Sigmoid colon (tissue), 7 donors: ENCODE results near the gene OR13F1. TPM values are rescaled to one million over a fixed set of nuclear protein-coding genes. Genes with fewer than 3 reads are reported as not detected.

ENCODE experiments used
- DNase-seq: peaks from one replicate; pipeline ENCODE4 v3.0.0-alpha.2; 2019
- H3K27ac ChIP-seq, 4 donors: fragments of 200-600 bp; sonication (generic); one replicate each; pipeline ENCODE4 v1.5.1; 2016 to 2019; ENCODE audit warnings: mild to moderate bottlenecking in 1 of 4
- H3K27me3 ChIP-seq, 3 donors: fragments of 200-600 bp; sonication (generic); one replicate each; pipeline ENCODE4 v1.5.1; 2019; ENCODE audit warnings: mild to moderate bottlenecking in 1 of 3
- H3K36me3 ChIP-seq, 4 donors: fragments of 200-600 bp; sonication (generic); one replicate each; pipeline ENCODE4 v1.5.1; 2016 to 2019
- H3K4me1 ChIP-seq, 4 donors: fragments of 200-600 bp; sonication (generic); one replicate each; pipeline ENCODE4 v1.5.1; 2017 to 2019
- H3K4me3 ChIP-seq, 4 donors: fragments of 200-600 bp; sonication (generic); one replicate each; pipeline ENCODE4 v1.5.1; 2017 to 2019; ENCODE audit warnings: mild to moderate bottlenecking in 2 of 4, moderate library complexity in 1 of 4
- H3K9me3 ChIP-seq, 4 donors: fragments of 200-600 bp in 3 of 4; sonication (generic) in 3 of 4; one replicate each; pipeline versions ENCODE4 v1.5.1 to v1.6.1; 2013 to 2019
- EP300 ChIP-seq, 4 donors: sonication (generic); formaldehyde crosslinking; IDR thresholded peaks; one replicate each; pipeline ENCODE4 v1.6.1; 2017; ENCODE audit warnings: antibody characterized with exemption in 4 of 4
- POLR2A ChIP-seq, 2 donors: fragments of 450-650 bp; IDR thresholded peaks; one replicate each; pipeline ENCODE4 v1.6.1; 2016; ENCODE audit warnings: antibody characterized with exemption in 2 of 2, mild to moderate bottlenecking in 2 of 2, moderate library complexity in 2 of 2
- POLR2AphosphoS5 ChIP-seq, 4 donors: sonication (generic); formaldehyde crosslinking; IDR thresholded peaks; one replicate each; pipeline ENCODE4 v1.6.1; 2017; ENCODE audit warnings: antibody characterized with exemption in 4 of 4
- WGBS, 2 donors: extraction: QIAGEN DNeasy Blood & Tissue Kit; methylation state at CpG; one replicate each; pipeline ENCODE4 v1.1.7; 2013; 5-methylcytosine and 5-hydroxymethylcytosine counted together
- intact Hi-C: fragments of 100-400 bp; cut with DNase I; formaldehyde crosslinking; loops from one replicate; pipeline ENCODE4 v1.15.1; 2023
- polyA plus RNA-seq, 3 donors: library from polyadenylated mRNA; stranded (reverse); fragments of 200-250 nt; gene quantifications; one replicate each; pipeline ENCODE4 v1.2.3, GENCODE V29; 2013
- total RNA-seq, 4 donors: library from RNA; depleted of rRNA; stranded (reverse); fragments of >200 nt; gene quantifications; one replicate each; pipeline ENCODE4 v1.1.0, GENCODE V29; 2016
- TF ChIP-seq, protein P1 (sequence below), 4 experiments: fragments of 450-650 bp in 3 of 4; fragments of 200-600 bp in 1 of 4; IDR thresholded peaks; one replicate each; pipeline ENCODE4 v1.5.1; 2016 to 2019; ENCODE audit warnings: antibody characterized with exemption in 4 of 4, mild to moderate bottlenecking in 3 of 4, moderate library complexity in 2 of 4
- donor health status: healthy with polysubstance abuse.
- donor health status: Bipolar disorder and iron deficiency.
- donor health status: healthy.

Gene OR13F1, protein sequence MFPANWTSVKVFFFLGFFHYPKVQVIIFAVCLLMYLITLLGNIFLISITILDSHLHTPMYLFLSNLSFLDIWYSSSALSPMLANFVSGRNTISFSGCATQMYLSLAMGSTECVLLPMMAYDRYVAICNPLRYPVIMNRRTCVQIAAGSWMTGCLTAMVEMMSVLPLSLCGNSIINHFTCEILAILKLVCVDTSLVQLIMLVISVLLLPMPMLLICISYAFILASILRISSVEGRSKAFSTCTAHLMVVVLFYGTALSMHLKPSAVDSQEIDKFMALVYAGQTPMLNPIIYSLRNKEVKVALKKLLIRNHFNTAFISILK
- total RNA-seq (not detected), polyA plus RNA-seq (not detected)

DNA sequence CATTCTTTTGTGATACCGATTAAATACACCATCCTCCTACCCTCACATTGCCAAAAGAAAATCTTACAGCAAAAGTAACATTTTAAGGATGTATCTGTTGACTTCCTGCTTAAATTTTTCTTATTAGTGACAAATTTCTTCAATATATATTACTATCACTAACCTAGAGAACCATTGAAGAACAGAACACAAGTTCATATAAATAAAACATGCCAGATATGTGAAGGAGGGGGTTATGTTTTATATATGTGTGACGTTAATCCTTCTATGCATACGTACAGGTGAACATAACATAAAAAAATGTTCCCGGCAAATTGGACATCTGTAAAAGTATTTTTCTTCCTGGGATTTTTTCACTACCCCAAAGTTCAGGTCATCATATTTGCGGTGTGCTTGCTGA lies at the start of gene OR13F1:
OR13F1 (plus strand) TSS at position 301 of the 400 bp plus-strand sequence; CDS start at position 301, 0 bp downstream.
- no peak within 1 kb of the TSS for H3K27ac ChIP-seq
- no peaks in the 10 kb centered on the region for H3K4me1 ChIP-seq
- TF ChIP-seq, protein P1, sequence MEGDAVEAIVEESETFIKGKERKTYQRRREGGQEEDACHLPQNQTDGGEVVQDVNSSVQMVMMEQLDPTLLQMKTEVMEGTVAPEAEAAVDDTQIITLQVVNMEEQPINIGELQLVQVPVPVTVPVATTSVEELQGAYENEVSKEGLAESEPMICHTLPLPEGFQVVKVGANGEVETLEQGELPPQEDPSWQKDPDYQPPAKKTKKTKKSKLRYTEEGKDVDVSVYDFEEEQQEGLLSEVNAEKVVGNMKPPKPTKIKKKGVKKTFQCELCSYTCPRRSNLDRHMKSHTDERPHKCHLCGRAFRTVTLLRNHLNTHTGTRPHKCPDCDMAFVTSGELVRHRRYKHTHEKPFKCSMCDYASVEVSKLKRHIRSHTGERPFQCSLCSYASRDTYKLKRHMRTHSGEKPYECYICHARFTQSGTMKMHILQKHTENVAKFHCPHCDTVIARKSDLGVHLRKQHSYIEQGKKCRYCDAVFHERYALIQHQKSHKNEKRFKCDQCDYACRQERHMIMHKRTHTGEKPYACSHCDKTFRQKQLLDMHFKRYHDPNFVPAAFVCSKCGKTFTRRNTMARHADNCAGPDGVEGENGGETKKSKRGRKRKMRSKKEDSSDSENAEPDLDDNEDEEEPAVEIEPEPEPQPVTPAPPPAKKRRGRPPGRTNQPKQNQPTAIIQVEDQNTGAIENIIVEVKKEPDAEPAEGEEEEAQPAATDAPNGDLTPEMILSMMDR (IDR thresholded peaks at IDR 0.05) = no peak
- TF ChIP-seq POLR2AphosphoS5 (IDR thresholded peaks at IDR 0.05) = no peak
- TF ChIP-seq POLR2A (IDR thresholded peaks at IDR 0.05) = no peak
- no peak for TF ChIP-seq EP300 (IDR thresholded peaks at IDR 0.05)
- H3K27me3 ChIP-seq = no peaks in the 10 kb centered on the region
- H3K36me3 ChIP-seq = no peaks in the 10 kb centered on the region
- no peak within 1 kb of the TSS for H3K4me3 ChIP-seq
- WGBS, 2 donors = 91 to 94% methylated on average over 5 of the region's 5 CpGs
- no peaks in the 10 kb centered on the region for H3K9me3 ChIP-seq
- intact Hi-C loops = no loop called here
- no peak for DNase-seq

DNA sequence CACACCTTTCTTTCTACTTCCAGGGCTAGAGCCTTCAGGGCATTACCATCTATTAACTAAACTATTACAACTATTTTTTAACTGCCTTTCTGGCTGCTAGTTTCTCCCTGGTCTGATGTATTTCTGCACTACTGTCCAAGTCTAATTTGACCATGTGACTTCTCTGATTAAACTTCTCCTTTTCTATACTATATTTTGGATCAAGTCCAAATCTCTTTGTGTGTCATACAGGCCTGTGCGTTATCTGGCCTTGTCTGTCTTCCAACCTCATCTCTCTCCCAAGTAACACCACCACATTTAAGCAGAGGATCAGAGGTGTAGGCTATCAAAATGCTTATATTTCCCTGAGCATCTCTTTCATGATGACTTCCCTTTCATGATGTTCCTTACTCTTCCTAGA lies 47.2 kb upstream of the OR13F1 start:
- Histone ChIP-seq H3K9me3 (no peaks in the 10 kb centered on the region), H3K27me3 (no peaks in the 10 kb centered on the region), H3K4me1 (no peaks in the 10 kb centered on the region), H3K27ac (no peak overlapping the region), H3K36me3 (no peaks in the 10 kb centered on the region), H3K4me3 (no peak overlapping the region)
- no peak for DNase-seq
- TF ChIP-seq, protein P1 (IDR thresholded peaks at IDR 0.05) = no peak
- TF ChIP-seq POLR2A (IDR thresholded peaks at IDR 0.05) (no peak), EP300 (IDR thresholded peaks at IDR 0.05) (no peak), POLR2AphosphoS5 (IDR thresholded peaks at IDR 0.05) (no peak)
- intact Hi-C loops = no loop called here
- WGBS, 2 donors = 29 to 34% methylated on average over 1 of the region's 1 CpG

DNA sequence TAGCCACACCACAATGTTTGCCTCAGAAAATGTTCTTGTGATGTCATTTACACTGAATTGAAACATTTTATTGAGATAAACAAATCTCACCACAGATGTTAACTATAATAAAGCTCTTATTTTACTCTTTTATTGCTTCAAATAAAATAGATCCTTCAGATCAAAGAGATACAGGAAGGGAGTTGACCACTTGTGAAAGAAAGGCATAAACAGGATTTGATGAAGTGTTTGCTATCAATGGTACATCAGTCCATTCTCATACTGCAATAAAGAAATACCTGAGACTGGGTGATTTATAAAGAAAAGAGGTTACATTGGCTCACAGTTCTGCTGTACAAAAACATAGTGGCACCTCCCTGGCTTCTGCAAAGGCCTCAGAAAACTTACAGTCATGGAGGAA lies 40.2 kb upstream of the OR13F1 start:
- intact Hi-C loops = no loop called here
- H3K4me3 ChIP-seq = no peak overlapping the region
- no peak overlapping the region for H3K27ac ChIP-seq
- H3K36me3 ChIP-seq = no peaks in the 10 kb centered on the region
- DNase-seq = no peak
- TF ChIP-seq POLR2AphosphoS5 (IDR thresholded peaks at IDR 0.05) (no peak), POLR2A (IDR thresholded peaks at IDR 0.05) (no peak), EP300 (IDR thresholded peaks at IDR 0.05) (no peak)
- TF ChIP-seq, protein P1 (IDR thresholded peaks at IDR 0.05) = no peak
- no peaks in the 10 kb centered on the region for H3K27me3 ChIP-seq
- H3K4me1 ChIP-seq = no peaks in the 10 kb centered on the region
- H3K9me3 ChIP-seq = peaks cover 0 to 2% (median 0%) of the 10 kb centered on the region in 4 donors

DNA sequence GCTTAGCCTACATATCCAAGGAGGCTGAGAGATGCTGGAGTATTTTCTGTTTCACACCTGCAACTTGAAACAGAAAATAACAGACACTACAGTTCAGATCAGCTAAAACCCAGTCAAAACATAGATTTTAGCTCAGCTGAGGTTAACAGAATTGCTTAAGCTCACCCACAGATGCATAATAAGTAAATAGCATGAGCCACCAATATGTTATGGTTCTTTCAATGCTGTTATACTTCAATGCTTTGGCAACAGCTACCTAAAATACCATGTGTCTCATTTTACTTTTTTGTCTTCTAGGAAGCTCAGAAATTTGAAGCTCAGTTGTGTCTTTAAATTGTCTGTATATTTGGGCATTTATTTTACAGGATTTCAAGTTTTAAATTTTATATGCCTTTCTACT lies 35.8 kb upstream of the OR13F1 start:
- no peak for TF ChIP-seq POLR2A (IDR thresholded peaks at IDR 0.05)
- TF ChIP-seq EP300 (IDR thresholded peaks at IDR 0.05) = no peak
- TF ChIP-seq, protein P1 (IDR thresholded peaks at IDR 0.05) = no peak
- TF ChIP-seq POLR2AphosphoS5 (IDR thresholded peaks at IDR 0.05) = no peak
- Histone ChIP-seq H3K9me3 (peaks cover 0 to 2% (median 0%) of the 10 kb centered on the region in 4 donors), H3K27me3 (no peaks in the 10 kb centered on the region), H3K36me3 (no peaks in the 10 kb centered on the region), H3K4me3 (no peak overlapping the region), H3K4me1 (no peaks in the 10 kb centered on the region), H3K27ac (no peak overlapping the region)
- no peak for DNase-seq
- intact Hi-C loops = no loop called here
